Measurements from ENCODE around the gene OR5H1.
"Not testable (repeated sequence)": the region's sequence is repeated elsewhere in the genome, so short reads cannot be mapped to it uniquely, and the experiment has no call there.

OR5H1 gene

GRCh38 chr3:98130421-98130820, at the start of gene OR5H1:
OR5H1 (plus strand) TSS chr3:98130721; CDS start chr3:98132698, 1,977 bp downstream.
- no peak within 1 kb of the TSS for H3K4me3 Mint-ChIP-seq
- no peaks in the 10 kb centered on the region for H3K27me3 Mint-ChIP-seq
- peaks cover 14% of the 10 kb centered on the region for H3K9me3 Mint-ChIP-seq
- H3K27ac Mint-ChIP-seq, result no peak within 1 kb of the TSS
- H3K36me3 Mint-ChIP-seq (ENCODE audit: low read depth), result no peaks in the 10 kb centered on the region
- intact Hi-C loops (cut with micrococcal nuclease), result no loop called here
- no peaks in the 10 kb centered on the region for H3K4me1 Mint-ChIP-seq (ENCODE audit: low read depth)

- H3K27ac Mint-ChIP-seq, result no peak within 1 kb of the TSS
- H3K36me3 Mint-ChIP-seq (ENCODE audit: low read depth), result no peaks in the 10 kb centered on the region
- no peak within 1 kb of the TSS for H3K4me3 Mint-ChIP-seq
Measured at GRCh38 chr3:98086873-98087272, 43.6 kb upstream of the OR5H1 start, which contains the start of gene OR5AC2. OR5AC2 (plus strand) TSS chr3:98087173; CDS start chr3:98087173, 0 bp downstream.

GRCh38 chr3:98095882-98096281, 34.6 kb upstream of the OR5H1 start:
- intact Hi-C loops (cut with micrococcal nuclease), result no loop called here
- Mint-ChIP-seq H3K36me3 (ENCODE audit: low read depth) (no peaks in the 10 kb centered on the region), H3K27me3 (no peaks in the 10 kb centered on the region), H3K9me3 (peaks cover 17% of the 10 kb centered on the region), H3K4me1 (ENCODE audit: low read depth) (no peaks in the 10 kb centered on the region), H3K4me3 (no peak overlapping the region), H3K27ac (no peak overlapping the region)

More at GRCh38 chr3:98086873-98087272, 43.6 kb upstream of the OR5H1 start, which contains the start of gene OR5AC2:
- no peaks in the 10 kb centered on the region for H3K9me3 Mint-ChIP-seq
- intact Hi-C loops (cut with micrococcal nuclease), result no loop called here
- no peaks in the 10 kb centered on the region for H3K27me3 Mint-ChIP-seq
- no peaks in the 10 kb centered on the region for H3K4me1 Mint-ChIP-seq (ENCODE audit: low read depth)

GRCh38 chr3:98099848-98100247, 30.7 kb upstream of the OR5H1 start:
- no peak overlapping the region for H3K4me3 Mint-ChIP-seq
- no peaks in the 10 kb centered on the region for H3K4me1 Mint-ChIP-seq (ENCODE audit: low read depth)
- H3K27ac Mint-ChIP-seq, result no peak overlapping the region
- H3K27me3 Mint-ChIP-seq, result no peaks in the 10 kb centered on the region
- intact Hi-C loops (cut with micrococcal nuclease), result no loop called here
- H3K9me3 Mint-ChIP-seq, result peaks cover 6% of the 10 kb centered on the region
- no peaks in the 10 kb centered on the region for H3K36me3 Mint-ChIP-seq (ENCODE audit: low read depth)

GRCh38 chr3:98108162-98108561, 22.4 kb upstream of the OR5H1 start:
- H3K27ac Mint-ChIP-seq, result no peak overlapping the region
- H3K36me3 Mint-ChIP-seq (ENCODE audit: low read depth), result no peaks in the 10 kb centered on the region
- no peak overlapping the region for H3K4me3 Mint-ChIP-seq
- no peaks in the 10 kb centered on the region for H3K4me1 Mint-ChIP-seq (ENCODE audit: low read depth)
- H3K27me3 Mint-ChIP-seq, result no peaks in the 10 kb centered on the region
- intact Hi-C loops (cut with micrococcal nuclease), result no loop called here
- peaks cover 26% of the 10 kb centered on the region for H3K9me3 Mint-ChIP-seq

GRCh38 chr3:98109807-98110549, 20.5 kb upstream of the OR5H1 start:
- Mint-ChIP-seq H3K27ac (no peak overlapping the region), H3K9me3 (peaks cover 39% of the 10 kb centered on the region), H3K36me3 (ENCODE audit: low read depth) (no peaks in the 10 kb centered on the region), H3K4me1 (ENCODE audit: low read depth) (no peaks in the 10 kb centered on the region), H3K27me3 (no peaks in the 10 kb centered on the region), H3K4me3 (no peak overlapping the region)
- intact Hi-C loops (cut with micrococcal nuclease), result no loop called here

- intact Hi-C loops (cut with micrococcal nuclease), result no loop called here
- H3K27me3 Mint-ChIP-seq, result no peaks in the 10 kb centered on the region
- H3K27ac Mint-ChIP-seq, result no peak overlapping the region
- peaks cover 39% of the 10 kb centered on the region for H3K9me3 Mint-ChIP-seq
- H3K4me1 Mint-ChIP-seq (ENCODE audit: low read depth), result no peaks in the 10 kb centered on the region
- no peaks in the 10 kb centered on the region for H3K36me3 Mint-ChIP-seq (ENCODE audit: low read depth)
- H3K4me3 Mint-ChIP-seq, result no peak overlapping the region
Measured at GRCh38 chr3:98110550-98110908, 20.0 kb upstream of the OR5H1 start.

GRCh38 chr3:98114264-98114663, 16.3 kb upstream of the OR5H1 start:
- Mint-ChIP-seq H3K27ac (no peak overlapping the region), H3K4me3 (no peak overlapping the region), H3K9me3 (peaks cover 44% of the 10 kb centered on the region), H3K4me1 (ENCODE audit: low read depth) (no peaks in the 10 kb centered on the region), H3K36me3 (ENCODE audit: low read depth) (no peaks in the 10 kb centered on the region), H3K27me3 (no peaks in the 10 kb centered on the region)
- intact Hi-C loops (cut with micrococcal nuclease), result no loop called here

GRCh38 chr3:98115717-98116116, 14.8 kb upstream of the OR5H1 start:
- H3K9me3 Mint-ChIP-seq, result peaks cover 29% of the 10 kb centered on the region
- no peak overlapping the region for H3K4me3 Mint-ChIP-seq
- intact Hi-C loops (cut with micrococcal nuclease), result no loop called here
- H3K27me3 Mint-ChIP-seq, result no peaks in the 10 kb centered on the region
- no peak overlapping the region for H3K27ac Mint-ChIP-seq
- H3K4me1 Mint-ChIP-seq (ENCODE audit: low read depth), result no peaks in the 10 kb centered on the region
- no peaks in the 10 kb centered on the region for H3K36me3 Mint-ChIP-seq (ENCODE audit: low read depth)

- intact Hi-C loops (cut with micrococcal nuclease), result no loop called here
- Mint-ChIP-seq H3K9me3 (no peaks in the 10 kb centered on the region), H3K4me3 (no peak overlapping the region), H3K27me3 (no peaks in the 10 kb centered on the region), H3K27ac (no peak overlapping the region), H3K36me3 (ENCODE audit: low read depth) (no peaks in the 10 kb centered on the region), H3K4me1 (ENCODE audit: low read depth) (no peaks in the 10 kb centered on the region)
Measured at GRCh38 chr3:98136631-98137030, 6.1 kb downstream of the OR5H1 start.

- intact Hi-C loops (cut with micrococcal nuclease); H3K36me3 Mint-ChIP-seq (ENCODE audit: low read depth); H3K4me1 Mint-ChIP-seq (ENCODE audit: low read depth); H3K4me3 Mint-ChIP-seq; H3K27ac Mint-ChIP-seq; H3K27me3 Mint-ChIP-seq; H3K9me3 Mint-ChIP-seq: not testable (repeated sequence)
Measured at GRCh38 chr3:98137826-98138557, 7.5 kb downstream of the OR5H1 start.

- Mint-ChIP-seq H3K4me3 (no peak overlapping the region), H3K4me1 (ENCODE audit: low read depth) (no peaks in the 10 kb centered on the region), H3K27me3 (no peaks in the 10 kb centered on the region), H3K9me3 (no peaks in the 10 kb centered on the region), H3K36me3 (ENCODE audit: low read depth) (no peaks in the 10 kb centered on the region), H3K27ac (no peak overlapping the region)
- intact Hi-C loops (cut with micrococcal nuclease), result no loop called here
Measured at GRCh38 chr3:98140531-98140930, 10.0 kb downstream of the OR5H1 start.

GRCh38 chr3:98147179-98147578, 16.7 kb downstream of the OR5H1 start, which contains the start of gene OR5H14:
OR5H14 (plus strand) TSS chr3:98147479; CDS start chr3:98149386, 1,907 bp downstream.
- no peaks in the 10 kb centered on the region for H3K27me3 Mint-ChIP-seq
- no peaks in the 10 kb centered on the region for H3K36me3 Mint-ChIP-seq (ENCODE audit: low read depth)
- intact Hi-C loops (cut with micrococcal nuclease), result no loop called here
- H3K9me3 Mint-ChIP-seq, result no peaks in the 10 kb centered on the region
- no peak within 1 kb of the TSS for H3K27ac Mint-ChIP-seq
- H3K4me3 Mint-ChIP-seq, result no peak within 1 kb of the TSS
- H3K4me1 Mint-ChIP-seq (ENCODE audit: low read depth), result no peaks in the 10 kb centered on the region

GRCh38 chr3:98148751-98149150, 18.2 kb downstream of the OR5H1 start:
- Mint-ChIP-seq H3K4me1 (ENCODE audit: low read depth) (no peaks in the 10 kb centered on the region), H3K4me3 (no peak overlapping the region), H3K27me3 (no peaks in the 10 kb centered on the region), H3K27ac (no peak overlapping the region), H3K9me3 (no peaks in the 10 kb centered on the region), H3K36me3 (ENCODE audit: low read depth) (no peaks in the 10 kb centered on the region)
- intact Hi-C loops (cut with micrococcal nuclease), result no loop called here
